IMR-90 (cell line): ENCODE measurements around the gene TPR.

Experiments
- BHLHE40 ChIP-seq: fragments of 150-350 bp; IDR thresholded peaks from 2 replicates; pipeline ENCODE4 v1.6.1; 2016; ENCODE audit warnings: mild to moderate bottlenecking, low read depth, low read length
- CEBPB ChIP-seq: IDR thresholded peaks from 2 replicates; pipeline ENCODE4 v1.6.1; 2012; ENCODE audit warnings: low read depth, low read length, improper control_type of control experiment
- CTCF ChIP-seq: conservative IDR thresholded peaks from 2 replicates; pipeline ENCODE4 v1.5.1; 2012; ENCODE audit warnings: mild to moderate bottlenecking, low read depth, low read length, improper control_type of control experiment
- ELK1 ChIP-seq: fragments of 150-350 bp; IDR thresholded peaks from 2 replicates; pipeline ENCODE4 v1.6.1; 2016; ENCODE audit warnings: low read depth, mild to moderate bottlenecking, low read length, moderate library complexity, borderline replicate concordance

- no peak for TF ChIP-seq CTCF
- TF ChIP-seq BHLHE40: no peak
- TF ChIP-seq ELK1: no peak
- no peak for TF ChIP-seq CEBPB
These were observed 11.8 kb upstream of the TPR start for GRCh38 chr1:186386725-186387383.
